Panc1 (cell line): Measurements from ENCODE around the gene CAGE1. TPM values are rescaled to one million over a fixed set of nuclear protein-coding genes. Genes with fewer than 3 reads are reported as not detected.

Experiments
- ATAC-seq: fragments of 200-7000 bp; cut with Tn5 transposase; 2 replicates; pipeline ENCODE4 v1.9.1; 2020; ENCODE audit warnings: mild to moderate bottlenecking, moderate library complexity
- BruUV-seq: library from RNA; stranded (reverse); fragments of 400-500 nt; replicated peaks from 2 replicates; lab custom pipeline; 2021; lab: Mats Ljungman, UMichigan
- CTCF ChIA-PET: fragments of 300-600 bp; sonication (Branson Sonifier 250); formaldehyde crosslinking; loops from one replicate; lab custom pipeline; 2022; ENCODE audit warnings: antibody characterized with exemption; lab: Charles Lee
- POLR2A ChIA-PET: fragments of 300-600 bp; sonication (Branson Sonifier 250); formaldehyde crosslinking; loops from one replicate; lab custom pipeline; 2022; ENCODE audit warnings: antibody characterized with exemption; lab: Charles Lee
- DNase-seq: peaks from one replicate; pipeline ENCODE4 v3.0.0-alpha.2; 2010; ENCODE audit warnings: low read depth, low spot score
- H3K27ac ChIP-seq: 2 replicates; pipeline ENCODE4 v1.5.1; 2011; ENCODE audit warnings: mild to moderate bottlenecking, low read length, inconsistent platforms
- H3K27me3 ChIP-seq: fragments of 200-500 bp; sonication (Bioruptor generic); 2 replicates; pipeline ENCODE4 v1.6.0; 2014; ENCODE audit warnings: low read length, inconsistent platforms; ENCODE audit not compliant: control insufficient read depth, insufficient read depth
- H3K36me3 ChIP-seq: fragments of 200-500 bp; sonication (Bioruptor generic); 2 replicates; pipeline ENCODE4 v1.5.1; 2014; ENCODE audit warnings: inconsistent platforms, mild to moderate bottlenecking, low read length, moderate library complexity; ENCODE audit not compliant: control insufficient read depth, insufficient read depth
- H3K4me1 ChIP-seq: 2 replicates; pipeline ENCODE4 v1.5.1; 2011; ENCODE audit warnings: inconsistent platforms, mild to moderate bottlenecking, low read length, moderate library complexity; ENCODE audit not compliant: control insufficient read depth, insufficient read depth
- H3K4me3 ChIP-seq, 2 experiments: 2 replicates each; pipeline ENCODE4 v1.5.1; 2011 to 2012; ENCODE audit warnings: low read depth in 2 of 2, low read length in 2 of 2, mild to moderate bottlenecking in 2 of 2, inconsistent platforms in 1 of 2, moderate library complexity in 1 of 2
- H3K9me3 ChIP-seq: fragments of 200-500 bp; sonication (Bioruptor generic); 2 replicates; pipeline ENCODE4 v1.5.1; 2014; ENCODE audit warnings: low read depth, mild to moderate bottlenecking, inconsistent platforms, low read length, moderate library complexity; ENCODE audit not compliant: control insufficient read depth, insufficient read depth
- POLR2AphosphoS5 ChIP-seq: IDR thresholded peaks from 2 replicates; pipeline ENCODE4 v1.6.1; 2012; ENCODE audit warnings: mild to moderate bottlenecking, low read depth, low read length, moderate library complexity
- REST ChIP-seq, 2 experiments: IDR thresholded peaks; 2 replicates each; pipeline ENCODE4 v1.6.1; 2011 to 2012; ENCODE audit warnings: low read depth in 2 of 2, control low read depth in 1 of 2, low read length in 1 of 2, mild to moderate bottlenecking in 1 of 2, moderate library complexity in 1 of 2; ENCODE audit not compliant: insufficient read depth in 1 of 2
- SIN3A ChIP-seq: IDR thresholded peaks from 2 replicates; pipeline ENCODE4 v1.6.1; 2012; ENCODE audit warnings: low read depth, mild to moderate bottlenecking, low read length, moderate library complexity, borderline replicate concordance; ENCODE audit not compliant: insufficient read depth
- TCF7L2 ChIP-seq: IDR thresholded peaks from 2 replicates; pipeline ENCODE4 v1.6.1; 2011; ENCODE audit warnings: mild to moderate bottlenecking, low read depth, low read length, inconsistent platforms
- in situ Hi-C: cut with HindIII; loops from 2 replicates; pipeline ENCODE4 v1.10.0; 2016; ENCODE audit warnings: low sequenced_read_pairs, low pct_unique_long_range_greater_than_20kb
- intact Hi-C: fragments of 100-400 bp; cut with micrococcal nuclease; formaldehyde crosslinking; loops from one replicate; pipeline ENCODE4 v1.10.0; 2022; ENCODE audit not compliant: unreplicated experiment
- total RNA-seq: library from RNA; stranded (reverse); gene quantifications from one replicate; pipeline ENCODE4 v1.2.1, GENCODE V29; 2021; ENCODE audit not compliant: unreplicated experiment
- TF ChIP-seq, protein P1 (sequence below): fragments of 450-650 bp; IDR thresholded peaks from 2 replicates; pipeline ENCODE4 v1.5.1; 2017; ENCODE audit warnings: mild to moderate bottlenecking

CAGE1 gene
- total RNA-seq, 1 experiment from 2014 or later, result not detected

DNA sequence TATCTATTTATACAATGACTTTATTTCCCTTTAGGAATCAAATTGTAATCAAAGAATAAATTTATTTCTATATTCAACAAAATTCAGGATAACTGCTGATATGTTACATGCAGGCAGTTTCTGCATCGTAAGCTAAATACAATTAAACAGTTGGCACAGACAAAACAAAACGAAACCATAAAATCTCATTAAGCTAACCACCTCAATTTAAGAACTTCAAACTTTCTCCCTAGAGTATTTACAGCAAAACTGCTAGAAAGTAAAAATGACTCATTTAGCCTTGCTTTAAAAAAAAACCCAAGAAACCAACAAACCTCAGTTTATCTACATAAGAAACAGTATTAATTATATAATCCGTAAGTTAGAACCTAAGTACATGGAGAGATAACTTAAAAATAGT is 93.6 kb downstream of the CAGE1 start:
- DNase-seq, result no peak
- TF ChIP-seq, protein P1, sequence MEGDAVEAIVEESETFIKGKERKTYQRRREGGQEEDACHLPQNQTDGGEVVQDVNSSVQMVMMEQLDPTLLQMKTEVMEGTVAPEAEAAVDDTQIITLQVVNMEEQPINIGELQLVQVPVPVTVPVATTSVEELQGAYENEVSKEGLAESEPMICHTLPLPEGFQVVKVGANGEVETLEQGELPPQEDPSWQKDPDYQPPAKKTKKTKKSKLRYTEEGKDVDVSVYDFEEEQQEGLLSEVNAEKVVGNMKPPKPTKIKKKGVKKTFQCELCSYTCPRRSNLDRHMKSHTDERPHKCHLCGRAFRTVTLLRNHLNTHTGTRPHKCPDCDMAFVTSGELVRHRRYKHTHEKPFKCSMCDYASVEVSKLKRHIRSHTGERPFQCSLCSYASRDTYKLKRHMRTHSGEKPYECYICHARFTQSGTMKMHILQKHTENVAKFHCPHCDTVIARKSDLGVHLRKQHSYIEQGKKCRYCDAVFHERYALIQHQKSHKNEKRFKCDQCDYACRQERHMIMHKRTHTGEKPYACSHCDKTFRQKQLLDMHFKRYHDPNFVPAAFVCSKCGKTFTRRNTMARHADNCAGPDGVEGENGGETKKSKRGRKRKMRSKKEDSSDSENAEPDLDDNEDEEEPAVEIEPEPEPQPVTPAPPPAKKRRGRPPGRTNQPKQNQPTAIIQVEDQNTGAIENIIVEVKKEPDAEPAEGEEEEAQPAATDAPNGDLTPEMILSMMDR, result no peak
- in situ Hi-C loops (no loop called here), intact Hi-C loops (no loop called here)
- Histone ChIP-seq H3K4me1 (no peaks in the 10 kb centered on the region), H3K4me3 (no peak overlapping the region), H3K27me3 (no peaks in the 10 kb centered on the region), H3K9me3 (no peaks in the 10 kb centered on the region), H3K27ac (no peak overlapping the region), H3K36me3 (peaks cover 35% of the 10 kb centered on the region)
- ChIA-PET CTCF (no interaction called here), POLR2A (no interaction called here)
- no TSS peak for BruUV-seq
- no peak for ATAC-seq

GRCh38 chr6:7292596-7293255 is 96.8 kb downstream of the CAGE1 start:
- Histone ChIP-seq H3K9me3 (no peaks in the 10 kb centered on the region), H3K4me3 (no peak overlapping the region), H3K36me3 (peaks cover 40% of the 10 kb centered on the region), H3K4me1 (no peaks in the 10 kb centered on the region), H3K27ac (no peak overlapping the region), H3K27me3 (no peaks in the 10 kb centered on the region)
- DNase-seq, result no peak
- no TSS peak for BruUV-seq
- in situ Hi-C loops, result no loop called here
- ChIA-PET CTCF (no interaction called here), POLR2A (interaction anchor here (0.7 kb wide), 1 partner anchor 193 kb away, joined by 4 read pairs; no protein-coding TSS in a partner anchor)
- TF ChIP-seq POLR2AphosphoS5 (no peak), SIN3A (no peak), REST (IDR thresholded peaks at IDR 0.05; ENCODE audit: insufficient read depth in 1 of 2, low read depth in 2 of 2, low read length in 1 of 2) (no peak), TCF7L2 (no peak)
- TF ChIP-seq, protein P1, result no peak
- no peak for ATAC-seq
- intact Hi-C loops, result loop anchor here (5.0 kb wide), 1 partner anchor 325 kb away; no protein-coding TSS in a partner anchor
